ENCODE results near the gene TRAK1.

Gene TRAK1

DNA sequence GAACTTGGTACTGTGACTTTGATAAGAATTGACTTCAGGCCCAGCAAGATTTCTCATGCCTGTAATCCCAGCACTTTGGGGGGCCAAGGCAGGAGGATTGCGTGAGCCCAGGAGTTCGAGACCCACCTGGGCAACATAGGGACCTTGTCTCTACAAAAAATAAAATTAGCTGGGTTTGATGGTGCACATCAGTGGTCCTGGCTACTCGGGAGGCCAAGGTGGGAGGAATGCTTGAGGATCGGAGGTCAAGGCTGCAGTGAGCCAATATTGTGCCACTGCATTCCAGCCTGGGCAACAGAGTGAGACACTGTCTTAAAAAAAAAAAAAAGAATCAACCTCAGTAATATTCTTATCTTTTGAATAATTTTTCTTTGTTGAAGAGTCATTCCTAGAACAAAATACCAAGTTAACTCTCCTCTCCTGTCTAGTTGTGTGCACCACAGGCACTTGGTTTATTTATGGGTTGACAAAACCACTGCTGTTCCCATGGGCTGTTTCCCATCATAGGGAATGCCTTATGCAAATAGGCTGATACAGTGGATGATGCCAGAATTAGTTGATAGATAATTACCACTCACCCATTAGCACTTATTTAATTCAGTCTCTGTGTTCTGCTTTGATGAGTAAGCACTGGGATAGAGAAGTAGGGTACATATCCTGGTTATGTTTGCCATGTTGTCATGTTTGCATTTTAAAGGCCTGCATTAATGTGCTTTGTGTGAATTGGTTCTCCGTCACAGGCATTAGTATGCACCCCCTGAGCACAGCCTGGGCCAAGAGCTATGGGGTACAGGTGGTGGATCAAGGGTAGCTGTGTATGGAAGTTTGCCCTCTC is 32.9 kb downstream of the TRAK1 start:
- no peak for DNase-seq (ENCODE audit: low read depth in 3 of 3)

DNA sequence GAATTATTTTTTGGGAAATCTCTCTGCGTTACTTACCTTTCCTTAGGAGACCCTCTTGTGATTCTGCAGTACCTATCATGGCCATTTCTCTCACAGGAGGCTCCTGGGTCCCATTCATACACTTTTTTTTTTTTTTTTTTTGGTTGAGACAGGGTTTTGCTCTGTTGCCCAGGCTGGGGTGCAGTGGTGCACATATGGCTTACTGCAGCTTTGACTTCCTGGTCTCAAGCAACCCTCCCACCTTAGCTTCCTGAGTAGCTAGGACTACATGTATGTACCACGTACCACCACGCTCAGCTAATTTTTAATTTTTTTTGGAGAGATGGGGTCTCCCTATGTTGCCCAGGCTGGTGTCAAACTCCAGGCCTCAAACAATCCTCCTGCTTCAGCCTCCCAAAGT is 36.1 kb downstream of the TRAK1 start:
- no peak for DNase-seq (ENCODE audit: low read depth in 3 of 3)

DNA sequence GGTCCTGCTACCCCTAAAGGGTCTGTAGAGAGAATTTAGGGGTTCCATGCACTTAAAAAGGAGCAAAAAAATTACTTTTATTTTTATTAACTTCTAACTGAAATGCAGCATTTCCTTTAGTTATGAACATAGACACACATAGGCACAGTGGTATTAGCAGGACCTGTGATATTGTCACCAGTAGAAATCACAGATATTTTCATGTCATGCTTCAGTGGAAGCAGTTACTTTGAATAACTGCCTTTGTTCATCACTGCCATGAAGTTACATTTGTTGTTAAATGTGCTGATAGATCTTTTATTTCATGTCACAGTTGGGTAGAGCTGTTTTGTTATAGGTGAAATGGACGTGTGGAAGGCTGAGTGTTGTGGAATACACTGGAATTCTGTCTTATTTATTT is 37.4 kb downstream of the TRAK1 start:
- no peak for DNase-seq (ENCODE audit: low read depth in 3 of 3)

DNA sequence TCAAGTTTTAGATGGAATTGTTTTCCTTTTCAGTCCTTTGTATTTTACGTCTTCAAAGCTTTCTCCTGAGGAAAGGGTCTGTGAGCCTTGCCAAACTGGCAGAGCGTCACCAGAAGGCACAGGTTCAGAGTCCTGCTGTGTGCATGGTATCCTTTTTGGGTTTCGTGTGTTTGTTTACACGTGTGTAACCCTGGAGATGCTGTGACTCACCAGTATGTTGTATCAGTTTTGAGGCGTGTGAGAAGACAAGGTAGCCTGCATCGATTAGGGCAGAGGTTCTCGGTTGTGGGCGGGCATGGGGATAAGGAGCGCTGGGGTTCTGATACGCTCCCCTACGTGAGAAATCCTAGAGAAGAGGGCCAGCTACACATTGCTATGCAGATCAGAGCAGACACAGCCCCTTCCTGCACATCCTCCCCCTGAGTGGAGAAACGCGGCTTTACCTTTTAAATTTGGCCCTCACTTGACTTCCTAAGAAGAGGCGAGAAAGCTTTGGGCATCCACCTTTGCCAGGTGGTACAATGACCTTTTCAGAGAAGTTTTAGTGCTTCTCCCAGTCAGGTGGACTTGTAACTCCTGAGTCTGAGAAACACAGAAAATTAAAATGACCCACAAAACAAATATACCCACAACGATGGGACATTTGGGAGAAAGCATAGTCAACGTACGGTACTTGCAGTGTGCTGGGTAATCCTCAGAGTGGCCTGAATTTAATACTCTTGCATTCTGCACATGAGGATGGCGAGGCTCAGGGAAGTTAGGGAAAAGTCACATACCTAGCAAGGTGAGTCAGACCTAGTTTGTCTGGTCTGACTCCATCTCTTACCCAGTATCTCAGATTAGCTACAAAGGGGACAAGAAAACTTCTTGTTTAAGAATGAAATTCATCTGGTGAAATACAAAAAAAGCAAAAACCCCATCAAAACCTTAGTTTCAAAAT is 38.1 kb downstream of the TRAK1 start:
- no peak for DNase-seq (ENCODE audit: low read depth in 3 of 3)

DNA sequence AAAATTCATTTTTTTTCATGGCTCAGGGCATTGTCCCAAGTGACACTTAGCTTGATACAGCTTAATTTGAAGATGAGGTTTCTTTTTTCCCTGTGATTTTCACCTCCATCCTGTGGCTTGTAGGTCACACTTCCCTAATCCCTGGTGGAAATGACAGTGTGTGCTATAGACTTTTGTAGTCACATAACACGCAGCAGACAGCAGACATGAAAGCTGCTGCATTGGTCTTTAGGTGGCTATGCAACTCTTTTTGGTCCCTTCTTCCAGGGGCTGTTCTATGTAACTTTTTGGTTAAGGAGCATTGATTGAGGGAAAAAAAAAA is 38.8 kb downstream of the TRAK1 start:
- no peak for DNase-seq (ENCODE audit: low read depth in 3 of 3)

DNA sequence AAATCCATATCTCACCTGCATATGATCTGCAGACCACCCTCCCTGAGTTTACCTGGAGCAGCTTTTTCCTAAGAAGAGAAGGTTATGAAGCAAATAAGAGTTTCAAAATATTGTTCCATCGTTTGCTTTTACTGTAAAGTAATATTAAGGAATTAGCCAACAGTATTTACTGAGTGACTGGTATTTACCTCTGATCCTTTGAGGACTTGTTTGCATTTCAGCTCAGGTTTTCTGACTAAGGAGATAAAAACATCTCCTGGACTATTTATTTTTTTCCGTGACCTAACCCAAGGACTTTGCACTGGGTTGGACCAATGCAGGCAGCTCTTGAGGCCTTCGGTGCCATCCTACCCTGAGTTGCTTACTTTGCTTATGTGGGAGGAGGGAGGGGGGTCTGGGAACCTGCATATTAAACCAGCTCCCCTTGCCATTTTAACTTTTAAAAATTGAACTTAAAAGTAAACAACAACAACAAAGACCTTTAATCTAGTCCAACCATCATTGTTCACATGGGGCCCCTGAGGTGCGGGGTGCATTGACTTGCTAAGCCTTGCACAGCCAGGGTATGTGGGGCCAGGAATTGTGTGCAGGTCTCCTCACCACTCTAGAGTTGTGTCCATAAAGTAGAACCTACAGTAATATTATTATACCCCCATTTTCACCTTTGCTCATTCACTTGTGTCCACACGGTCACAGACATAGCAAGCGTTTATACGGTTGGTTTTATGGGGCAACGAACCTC is 39.3 kb downstream of the TRAK1 start:
- DNase-seq (ENCODE audit: low read depth in 3 of 3): no peak

DNA sequence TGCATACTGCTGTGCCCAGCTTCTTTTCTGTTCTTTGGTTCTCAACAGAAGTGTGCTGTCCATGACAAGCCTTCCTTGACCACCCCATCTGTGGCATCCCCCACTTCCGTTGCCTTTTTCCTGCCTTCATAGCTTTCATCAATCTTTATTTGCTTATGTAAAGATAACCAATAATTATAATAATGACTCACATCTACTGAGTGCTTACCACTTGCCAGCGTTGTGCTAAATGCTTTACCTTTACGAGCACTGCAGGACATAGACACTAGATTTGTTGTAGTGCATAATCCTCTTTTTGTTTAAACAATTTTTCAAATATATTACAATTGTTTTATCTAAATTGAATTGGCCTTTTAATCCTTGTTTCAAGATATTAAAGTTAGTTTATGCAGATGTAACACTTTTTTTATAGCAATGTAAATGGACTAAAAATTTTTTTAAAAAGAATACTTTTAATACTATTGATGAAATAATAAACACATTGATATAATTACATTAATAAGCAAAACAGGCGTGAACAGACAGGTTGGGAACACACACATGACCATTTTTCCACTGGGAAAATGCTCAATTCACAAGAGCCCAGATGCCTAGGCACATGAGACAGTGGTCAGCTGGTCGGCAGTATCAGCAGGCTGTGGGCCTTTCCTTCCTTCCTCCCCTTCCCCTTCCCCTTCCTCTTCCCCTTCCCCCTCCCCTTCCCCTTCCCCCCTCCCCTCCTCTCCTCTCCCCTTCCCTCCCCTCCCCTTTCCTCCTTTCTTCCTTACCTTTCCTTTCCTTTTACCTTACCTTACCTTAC is 42.5 kb downstream of the TRAK1 start:
- DNase-seq (ENCODE audit: low read depth in 3 of 3): no peak

DNA sequence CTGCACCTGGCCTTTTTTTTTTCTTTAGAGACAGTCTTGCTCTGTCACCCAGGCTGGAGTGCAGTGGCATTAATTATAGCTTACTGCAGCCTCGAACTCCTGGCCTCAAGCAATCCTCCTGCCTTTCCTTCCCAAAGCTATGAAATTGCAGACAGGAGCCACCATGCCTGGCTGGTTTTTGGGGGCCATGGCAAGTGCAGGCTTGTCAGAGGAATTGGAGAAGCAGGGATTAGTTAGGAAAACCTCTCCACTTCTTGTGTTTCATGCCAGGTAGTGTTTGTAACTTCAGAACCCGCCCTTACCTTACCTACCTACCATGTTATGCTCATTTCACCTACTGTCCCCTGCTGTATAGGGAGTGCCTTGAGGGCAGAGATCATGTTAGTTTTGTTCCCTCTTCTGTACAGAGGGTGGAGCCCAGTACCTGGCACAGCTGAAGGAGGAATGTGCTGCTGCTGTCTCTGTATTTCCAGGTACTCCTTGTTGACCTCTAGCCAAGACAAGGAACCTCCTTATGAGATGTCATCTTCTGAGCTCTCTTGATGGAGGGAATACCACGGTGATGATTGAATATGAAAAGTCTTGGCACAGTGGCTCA is 43.8 kb downstream of the TRAK1 start:
- DNase-seq (ENCODE audit: low read depth in 3 of 3): no peak

DNA sequence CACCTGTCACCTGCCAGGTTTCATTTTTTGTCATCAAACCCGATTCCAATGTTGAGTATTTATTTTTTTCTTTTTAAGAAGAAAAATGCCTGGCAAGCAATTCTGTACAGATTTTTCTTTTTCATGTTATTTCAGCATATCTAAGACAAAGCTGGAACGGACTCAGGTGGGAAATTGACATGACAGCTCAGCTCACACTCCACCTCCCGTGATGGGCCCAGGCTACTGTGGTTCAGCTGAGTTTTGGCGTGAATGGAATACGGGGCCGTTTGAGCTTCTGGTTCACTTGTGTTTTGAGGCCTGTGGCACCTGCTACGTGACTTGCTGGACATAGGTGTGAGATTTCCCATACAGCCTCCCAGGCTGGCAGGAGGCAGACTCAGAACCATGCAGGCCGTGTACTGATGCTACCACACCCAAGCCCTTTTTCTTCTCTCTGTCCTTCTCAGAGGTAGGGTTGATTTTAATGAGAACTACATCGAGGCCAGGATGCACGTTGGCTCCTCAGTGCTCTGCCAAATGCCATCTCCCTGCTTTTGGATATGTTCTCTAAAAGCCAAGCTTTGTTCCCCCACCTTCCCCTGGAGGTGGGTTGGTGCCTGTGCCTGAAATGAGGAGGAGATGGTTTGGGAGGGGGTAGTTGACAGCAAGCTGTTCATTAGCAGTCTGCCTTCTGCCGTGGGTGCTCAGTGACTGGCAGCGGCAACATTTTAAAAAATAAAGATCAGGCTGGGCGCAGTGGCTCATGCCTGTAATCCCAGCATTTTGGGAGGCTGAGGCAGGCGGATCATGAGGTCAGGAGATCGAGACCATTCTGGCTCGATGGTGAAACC is 48.7 kb downstream of the TRAK1 start:
- DNase-seq (ENCODE audit: low read depth in 3 of 3): no peak

DNA sequence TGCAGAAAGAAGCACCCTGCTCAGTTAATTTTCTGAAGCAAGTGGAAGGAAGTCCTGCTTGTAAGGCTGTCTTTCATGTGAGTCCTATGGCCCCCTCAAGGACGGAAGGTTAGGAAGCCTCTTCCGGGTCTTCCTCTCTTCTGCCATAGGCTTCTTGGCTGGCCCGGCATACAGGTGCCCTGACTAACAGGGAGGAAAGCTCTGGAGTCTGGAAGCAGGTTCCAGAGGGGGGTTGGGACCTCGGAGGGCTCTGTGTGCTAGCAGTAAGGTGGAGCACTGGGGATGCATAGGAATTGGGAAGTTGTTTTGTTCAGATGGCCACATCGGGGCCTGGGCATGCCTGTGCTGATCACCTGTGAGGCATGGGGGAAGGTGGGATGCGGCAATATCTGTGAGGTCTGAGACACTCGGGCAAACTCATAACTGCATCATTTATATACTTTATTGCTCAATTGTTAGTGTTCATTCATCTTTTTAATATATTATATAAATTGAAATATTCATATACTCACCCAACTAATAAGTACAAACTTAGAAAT is 49.6 kb downstream of the TRAK1 start:
- no peak for DNase-seq (ENCODE audit: low read depth in 3 of 3)

DNA sequence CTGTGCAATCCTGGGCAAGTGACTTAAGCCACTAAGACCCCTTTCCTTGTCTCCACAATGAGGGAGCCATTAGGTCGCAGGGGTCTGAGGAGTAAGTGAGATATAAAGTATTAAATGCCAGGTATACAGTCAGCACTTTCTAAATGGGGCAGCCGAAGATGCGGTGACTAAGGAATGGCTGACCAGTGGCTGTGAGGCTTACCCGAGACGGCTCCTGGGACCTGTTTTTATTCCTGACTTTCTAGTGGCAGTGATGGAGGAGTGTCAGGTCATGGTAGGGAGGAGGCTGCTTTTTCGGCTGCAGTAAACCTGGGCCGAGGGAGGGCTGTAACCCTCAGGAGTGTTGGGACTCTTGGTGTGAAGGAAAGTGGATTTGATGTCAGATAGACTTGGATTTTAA is 52.3 kb downstream of the TRAK1 start:
- no peak for DNase-seq (ENCODE audit: low read depth in 3 of 3)

DNA sequence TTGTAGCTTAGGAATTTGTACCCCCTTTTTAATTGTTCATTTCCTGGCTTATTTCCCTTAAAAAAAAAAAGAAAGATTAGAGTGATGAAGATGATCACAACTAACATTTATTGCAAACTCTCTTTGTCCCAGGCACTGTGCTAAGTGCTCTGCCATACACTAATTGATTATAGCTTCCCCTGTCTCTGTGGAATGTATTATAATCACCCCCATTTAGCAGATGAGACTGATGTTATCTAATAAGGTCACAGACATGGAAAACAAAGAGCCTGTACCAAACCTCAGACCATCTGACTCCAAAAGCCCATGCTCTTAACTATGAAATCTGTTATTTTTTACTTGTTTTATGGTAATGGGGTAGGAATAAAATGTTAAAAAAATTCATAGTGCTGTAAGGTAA is 53.1 kb downstream of the TRAK1 start:
- DNase-seq (ENCODE audit: low read depth in 3 of 3): no peak

DNA sequence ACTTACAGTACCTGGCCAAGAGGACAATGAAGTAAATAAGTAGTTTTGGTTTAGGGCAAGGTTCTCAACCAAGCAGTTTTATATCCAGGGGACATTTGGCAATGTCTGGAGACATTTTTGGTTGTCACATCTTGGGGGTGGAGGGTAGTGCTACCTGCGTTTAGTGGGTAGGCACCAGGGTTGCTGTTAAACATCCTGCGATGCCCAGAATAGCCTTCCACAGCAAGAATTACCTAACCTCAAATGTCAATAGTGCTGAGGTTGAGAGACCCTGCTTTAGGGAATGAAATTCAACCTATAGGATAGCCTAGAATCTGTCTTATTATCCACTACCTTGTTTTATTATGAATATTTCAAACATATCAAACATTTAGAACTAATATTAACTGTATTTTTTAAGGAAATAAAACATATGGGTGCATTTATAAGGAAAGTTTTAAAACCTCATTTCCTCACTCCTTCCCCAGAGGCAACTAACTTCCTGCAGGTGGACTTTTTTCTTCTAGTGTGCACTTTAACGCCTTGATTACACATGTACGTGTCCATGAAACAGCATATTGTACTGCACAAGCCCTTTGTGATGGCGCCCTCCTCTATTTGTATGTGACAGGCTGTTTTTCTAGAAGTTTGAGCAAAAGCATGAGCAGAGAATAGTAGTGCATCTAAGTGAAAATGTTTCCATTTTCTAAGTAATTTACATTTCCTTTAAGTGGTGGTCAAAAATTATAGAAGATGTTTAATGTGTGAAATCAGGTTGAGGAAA is 57.1 kb downstream of the TRAK1 start:
- no peak for DNase-seq (ENCODE audit: low read depth in 3 of 3)

DNA sequence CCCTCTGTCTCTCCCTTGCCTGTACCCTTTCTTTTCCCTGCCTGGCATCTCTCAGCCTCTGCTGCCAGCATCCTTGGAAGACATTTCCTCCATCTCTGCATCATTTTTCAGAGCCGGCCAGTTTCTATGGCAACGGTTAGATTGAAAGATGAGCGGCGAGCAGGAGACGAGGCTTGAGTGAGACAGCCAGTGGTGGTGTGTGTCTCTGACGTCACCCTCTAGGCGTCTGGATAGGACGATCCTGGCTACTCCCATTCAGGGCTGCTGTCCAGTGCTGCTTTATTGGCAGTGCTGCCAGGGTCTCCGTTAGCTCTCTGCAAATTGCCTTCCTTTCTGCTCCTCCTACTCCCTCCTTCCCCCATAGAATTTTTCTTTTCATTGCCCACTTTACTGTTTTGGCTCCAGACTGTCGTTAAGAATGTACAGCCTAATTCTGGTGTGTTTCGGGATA is 57.9 kb downstream of the TRAK1 start:
- no peak for DNase-seq (ENCODE audit: low read depth in 3 of 3)

DNA sequence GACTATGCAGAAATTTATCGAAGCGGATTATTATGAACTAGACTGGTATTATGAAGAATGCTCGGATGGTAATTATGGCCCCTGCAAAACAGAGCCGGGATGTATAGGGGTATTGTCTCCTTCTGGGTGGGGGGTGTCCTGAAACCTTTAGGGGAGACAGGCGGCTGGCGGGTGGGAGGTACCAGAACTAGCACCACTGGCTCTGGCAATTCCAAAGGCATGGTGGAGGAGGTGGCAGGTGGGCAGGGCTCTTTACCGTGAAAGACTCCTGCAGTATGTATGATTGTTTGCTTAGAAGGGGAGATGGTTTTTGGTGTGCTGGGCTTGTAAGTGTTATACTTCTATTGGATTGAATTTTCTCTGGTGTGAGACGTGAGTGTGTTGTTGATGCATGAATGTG is 58.4 kb downstream of the TRAK1 start:
- DNase-seq (ENCODE audit: low read depth in 3 of 3): no peak

DNA sequence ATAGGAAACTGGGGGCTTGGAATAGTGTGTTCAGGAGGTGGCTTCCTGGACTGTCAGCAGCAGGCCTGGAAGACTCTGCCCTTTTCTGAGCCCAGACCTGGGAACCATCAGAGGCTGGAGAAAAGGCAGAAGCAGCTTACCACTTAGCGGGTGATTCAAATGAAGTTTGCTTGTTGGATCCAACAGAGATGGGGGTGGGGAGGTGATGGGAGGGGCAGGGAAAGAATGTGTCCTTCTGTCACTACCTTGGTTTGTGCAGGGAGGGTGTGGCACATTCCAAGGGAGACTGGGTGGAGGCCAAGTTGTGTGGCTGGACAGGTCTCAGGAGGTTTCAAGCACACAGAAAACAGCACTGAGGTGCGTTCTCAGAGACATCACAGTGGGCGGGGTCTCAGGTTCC is 58.8 kb downstream of the TRAK1 start:
- DNase-seq (ENCODE audit: low read depth in 3 of 3): no peak

DNA sequence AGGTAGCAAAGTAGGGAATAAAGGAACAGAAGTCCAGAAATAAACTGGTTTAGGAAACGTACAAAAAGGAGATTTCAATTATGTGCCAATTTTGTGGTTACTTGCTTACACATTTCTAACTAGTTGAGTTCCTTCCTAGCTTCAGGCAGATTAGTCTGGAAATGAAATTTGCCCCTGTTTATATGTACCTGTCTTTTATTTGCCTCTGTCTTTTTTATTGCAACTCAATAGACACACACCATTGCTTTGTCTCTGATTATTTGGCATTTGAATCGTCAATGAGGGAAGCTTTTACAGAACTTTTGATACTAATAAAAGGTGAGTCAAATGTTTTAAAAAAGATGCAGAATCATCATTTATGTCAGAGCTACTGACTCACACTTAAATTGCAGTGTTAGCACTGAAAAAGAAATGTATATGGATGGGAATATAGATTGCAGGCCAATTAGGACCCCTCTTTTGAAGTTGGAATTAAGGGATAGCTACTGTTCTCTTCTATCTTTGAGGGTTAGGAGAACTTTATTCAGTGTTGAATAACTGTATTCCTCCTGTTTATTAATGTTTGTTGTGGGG is 60.5 kb downstream of the TRAK1 start:
- DNase-seq (ENCODE audit: low read depth in 3 of 3): no peak

DNA sequence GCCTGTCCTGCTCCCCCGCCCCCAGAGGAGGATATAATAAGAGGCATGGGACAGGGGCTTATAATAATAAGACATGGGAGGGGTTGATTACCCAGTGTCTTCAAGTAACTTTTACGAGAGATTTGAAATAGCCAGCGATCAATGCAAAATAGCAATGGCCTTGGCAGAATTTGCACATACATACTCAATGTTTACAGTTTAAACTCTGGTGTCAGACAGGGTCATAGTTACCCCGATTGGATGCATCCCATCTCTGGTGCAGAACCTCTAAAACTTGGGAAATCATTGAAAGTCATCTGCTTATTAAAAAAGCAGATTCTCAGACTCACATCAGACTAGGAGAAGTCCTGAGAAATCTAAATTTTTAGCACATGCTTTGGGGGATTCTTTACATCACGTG is 61.0 kb downstream of the TRAK1 start:
- DNase-seq (ENCODE audit: low read depth in 3 of 3): no peak

DNA sequence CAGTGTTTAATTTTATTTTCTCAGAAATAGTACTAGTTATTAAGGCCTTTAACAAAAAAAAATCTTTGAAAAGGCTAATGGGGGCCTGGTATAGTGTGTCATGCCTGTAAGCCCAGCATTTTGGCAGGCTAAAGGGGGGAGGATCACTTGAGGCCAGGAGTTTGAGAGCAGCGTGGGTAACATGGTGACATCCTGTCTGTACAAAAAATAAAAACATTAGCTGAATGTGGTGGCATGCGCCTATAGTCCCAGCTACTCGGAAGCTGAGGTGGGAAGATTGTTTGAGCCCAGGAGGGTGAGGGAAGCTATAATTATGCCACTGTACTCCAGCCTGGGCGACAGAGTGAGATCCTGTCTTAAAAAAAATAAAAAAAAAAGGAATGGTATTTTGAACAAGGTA is 61.9 kb downstream of the TRAK1 start:
- DNase-seq (ENCODE audit: low read depth in 3 of 3): no peak

Data from stimulated activated CD4-positive, alpha-beta T cell treated with anti-CD3 and anti-CD28 coated beads, TNF-alpha, amount 100 ng/mL, for 4 hours (primary cell).